NCI-H2107 treated with DMSO at 0.1 percent for 48 hours (cell line): ENCODE data around the gene ENSA.
A peak's percentile ranks its signal among the peaks of the same experiment; 100 is the strongest.
"Not testable (repeated sequence)": the region's sequence is repeated elsewhere in the genome, so short reads cannot be mapped to it uniquely, and the experiment has no call there.

Experiments used
- DNase-seq: peaks from one replicate; lab custom pipeline; 2025; ENCODE audit not compliant: unreplicated experiment; lab: John Stamatoyannopoulos, UW

Gene ENSA

DNA sequence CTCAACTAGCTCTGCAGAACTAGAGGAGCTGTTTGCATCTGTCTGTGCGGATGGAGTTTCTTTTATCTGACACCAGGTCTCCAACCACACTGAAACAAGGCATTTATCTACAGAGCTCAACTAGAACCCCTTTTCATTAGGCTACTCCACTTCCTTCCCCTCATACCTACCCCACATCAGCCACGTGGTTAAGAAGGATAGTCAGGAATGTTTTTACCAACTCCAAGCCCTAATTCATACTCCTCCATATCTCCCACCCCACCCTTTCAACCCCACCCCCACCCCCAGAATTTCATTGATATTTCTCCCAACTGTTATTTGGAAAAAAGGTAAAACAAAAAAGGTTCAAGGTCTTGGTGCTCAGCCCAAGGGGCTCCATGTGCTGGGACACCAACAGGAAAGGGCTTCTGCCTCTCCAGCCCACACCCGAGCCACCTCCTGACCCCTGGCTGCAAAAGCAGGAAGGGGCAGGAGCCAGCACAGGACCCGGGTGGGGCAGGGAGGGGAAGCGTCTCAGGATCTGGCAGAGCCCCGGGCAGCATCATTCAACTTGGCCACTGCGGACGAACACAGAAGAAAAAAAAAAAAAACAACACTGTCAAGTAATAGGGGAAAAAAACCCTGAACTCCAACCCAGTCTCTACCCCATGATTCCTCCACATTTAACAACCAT is 7.0 kb downstream of the ENSA start:
- no peak for DNase-seq

- DNase-seq, result no peak
Measured at GRCh38 chr1:150621497-150622302, 7.7 kb downstream of the ENSA start.

GRCh38 chr1:150620919-150621318 is 8.5 kb downstream of the ENSA start:
- DNase-seq, result no peak

GRCh38 chr1:150619576-150620509 is 9.6 kb downstream of the ENSA start:
- DNase-seq, result peak; percentile 20

DNA sequence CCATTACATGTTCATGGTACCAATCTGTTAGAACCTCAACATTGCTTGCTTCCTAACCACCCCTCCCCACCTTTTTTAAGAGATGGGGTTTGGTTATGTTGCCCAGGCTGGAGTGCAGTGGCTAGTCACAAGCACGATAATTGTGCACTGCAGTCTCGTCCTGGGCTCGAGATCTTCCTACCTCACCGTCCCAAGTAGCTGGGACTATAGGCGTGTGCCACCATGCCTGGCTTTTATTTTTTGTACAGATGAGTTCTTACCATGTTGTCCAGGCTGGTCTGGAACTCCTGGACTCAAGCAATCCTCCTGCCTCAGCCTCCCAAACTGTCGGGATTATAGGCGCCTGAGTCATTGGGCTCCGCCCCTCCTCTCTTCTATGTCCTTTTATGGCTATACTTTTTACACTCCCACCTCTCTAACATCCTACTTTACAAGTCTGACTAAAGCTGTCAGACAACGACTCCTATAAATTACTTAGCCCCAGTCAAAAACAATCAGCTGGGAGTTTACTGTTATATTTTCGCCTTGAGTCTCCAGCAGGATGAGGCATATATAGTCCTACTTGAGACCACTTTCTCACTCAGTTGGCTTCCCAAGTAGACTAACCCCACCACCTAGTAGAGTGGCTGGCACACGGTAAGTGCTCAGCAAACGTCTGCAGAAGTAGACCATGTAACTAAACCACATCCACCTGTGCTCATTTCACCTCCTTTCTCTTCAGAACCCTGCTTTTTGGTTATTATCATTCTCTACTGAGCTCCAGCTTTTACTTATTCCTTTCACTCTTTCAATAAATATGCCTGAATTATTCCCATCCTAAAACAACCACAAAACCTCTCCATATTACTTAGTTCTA is 13.8 kb downstream of the ENSA start:
- DNase-seq, result no peak

DNA sequence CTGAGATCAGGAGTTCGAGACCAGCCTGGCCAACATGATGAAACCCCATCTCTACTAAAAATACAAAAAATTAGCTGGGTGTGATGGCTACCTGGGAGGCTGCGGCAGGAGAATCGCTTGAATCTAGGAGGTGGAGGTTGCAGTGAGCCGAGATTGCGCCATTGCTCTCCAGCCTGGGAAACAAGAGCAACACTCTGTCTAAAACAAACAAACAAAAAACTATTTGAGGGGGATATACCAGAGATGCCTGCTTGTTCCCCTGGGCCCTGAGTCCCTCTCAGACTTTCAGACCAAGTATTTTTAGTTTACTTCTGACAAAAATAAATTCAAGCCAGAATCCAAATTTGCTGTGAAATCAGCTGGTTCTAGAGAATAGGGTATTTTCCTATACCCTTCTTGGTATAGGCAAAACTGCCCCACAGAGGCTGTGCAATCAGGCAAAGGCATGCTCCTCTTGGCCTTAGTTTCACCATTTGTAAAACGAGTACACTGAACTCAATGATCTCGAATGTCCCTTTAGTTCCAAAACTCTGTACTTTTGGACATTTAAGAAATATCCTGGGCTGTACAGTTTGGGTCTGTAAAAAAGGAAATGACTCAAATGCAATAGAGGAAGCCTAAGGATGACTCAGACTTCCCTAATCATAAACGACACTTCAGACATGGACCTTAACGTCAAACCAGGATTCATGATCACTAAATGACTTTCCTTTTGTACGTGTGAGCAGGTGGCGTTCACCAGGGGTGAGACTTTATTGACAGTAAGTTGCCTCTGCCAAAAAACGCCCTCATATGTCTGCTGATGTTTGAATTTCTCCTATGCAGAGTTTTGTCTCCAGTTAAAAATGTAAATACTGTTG is 16.1 kb downstream of the ENSA start:
- peak; percentile 41 for DNase-seq

DNA sequence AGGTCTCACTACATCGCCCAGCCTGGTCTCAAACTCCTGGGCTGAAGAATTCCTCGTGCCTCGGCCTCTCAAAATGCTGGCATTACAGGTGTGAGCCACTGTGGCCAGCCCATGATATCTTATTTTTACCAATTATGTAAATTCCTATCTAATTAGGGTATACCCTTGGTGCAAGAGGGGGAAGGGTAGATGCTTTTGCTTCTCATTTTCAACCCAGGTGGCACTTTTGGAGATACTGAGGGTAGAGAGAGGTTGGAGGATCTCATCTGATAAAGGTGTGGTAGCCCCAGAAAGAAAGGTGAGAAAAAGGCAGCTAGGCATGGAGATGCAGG is 17.4 kb downstream of the ENSA start:
- no peak for DNase-seq

- DNase-seq, result no peak
Measured at GRCh38 chr1:150610576-150610975, 18.8 kb downstream of the ENSA start.

DNA sequence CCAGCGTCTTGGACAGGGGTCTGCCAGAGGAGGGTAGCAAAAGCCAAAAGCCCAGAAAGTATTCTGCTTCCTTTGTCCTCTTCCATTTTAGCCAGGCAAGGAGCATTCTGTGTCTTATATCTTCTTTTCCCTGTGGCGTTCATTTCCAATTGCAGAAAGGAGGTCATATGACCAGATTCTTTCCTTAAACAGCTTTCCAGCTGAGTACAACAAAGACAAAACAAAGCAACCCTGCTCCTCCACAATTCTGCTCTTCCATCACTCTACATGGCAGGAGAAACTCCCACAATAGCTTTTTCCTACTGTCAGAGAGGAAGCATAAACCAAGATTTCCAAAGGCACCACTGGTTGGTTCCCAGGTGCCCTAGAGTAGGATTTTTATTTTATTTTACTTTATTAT is 19.7 kb downstream of the ENSA start:
- no peak for DNase-seq

DNA sequence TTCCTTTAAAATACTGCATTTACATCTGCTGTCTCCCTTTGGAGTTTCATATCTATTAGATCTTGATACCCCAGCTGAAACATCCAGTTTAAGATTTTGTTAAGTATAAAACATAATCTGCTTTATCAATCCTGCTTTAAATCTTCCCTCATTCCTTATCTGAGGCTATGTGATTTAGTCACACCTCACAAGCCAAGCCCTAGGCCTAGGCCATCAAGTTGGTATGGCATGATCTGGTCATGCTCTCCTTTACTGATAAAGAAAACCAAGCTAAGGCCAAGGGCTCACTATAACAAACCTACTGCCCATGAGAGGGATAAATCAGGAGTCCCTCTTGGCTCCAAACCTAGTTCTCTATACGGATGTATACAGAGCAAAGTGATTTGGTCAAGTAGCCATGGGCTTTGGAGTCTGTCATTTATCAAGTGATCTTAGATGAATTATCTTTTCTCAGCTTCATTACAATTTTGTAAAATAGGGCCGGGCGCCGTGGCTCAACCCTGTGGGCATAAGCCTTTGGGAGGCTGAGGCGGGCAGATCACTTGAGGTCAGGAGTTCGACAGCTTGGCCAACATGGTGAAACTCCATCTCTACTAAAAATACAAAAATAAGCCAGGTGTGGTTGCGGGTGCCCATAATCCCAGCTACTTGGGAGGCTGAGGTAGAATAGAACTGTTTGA is 22.8 kb downstream of the ENSA start:
- no peak for DNase-seq

- not testable (repeated sequence) for DNase-seq
Measured at GRCh38 chr1:150605451-150605731, 24.0 kb downstream of the ENSA start.

GRCh38 chr1:150604226-150604588 is 25.2 kb downstream of the ENSA start:
- no peak for DNase-seq

GRCh38 chr1:150603711-150604110 is 25.7 kb downstream of the ENSA start:
- DNase-seq, result no peak

- not testable (repeated sequence) for DNase-seq
Measured at GRCh38 chr1:150602372-150602771, 27.0 kb downstream of the ENSA start.

DNA sequence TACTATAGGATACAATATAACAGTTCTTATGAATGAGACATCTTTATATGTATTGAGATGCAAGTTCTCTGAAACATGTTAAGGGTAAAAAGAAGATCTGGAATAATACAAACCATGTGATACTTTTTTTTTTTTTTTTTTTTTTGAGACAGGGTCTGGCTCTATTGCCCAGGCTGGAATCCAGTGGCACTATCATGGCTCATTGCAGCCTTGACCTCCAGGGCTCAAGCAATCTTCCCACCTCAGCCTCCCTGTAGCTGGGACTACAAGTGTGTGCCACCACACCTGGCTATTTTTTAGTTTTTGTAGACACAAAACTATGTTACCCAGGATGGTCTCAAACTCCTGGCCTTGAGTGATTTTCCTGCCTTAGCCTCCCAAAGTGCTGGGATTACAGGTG is 27.9 kb downstream of the ENSA start:
- no peak for DNase-seq

DNA sequence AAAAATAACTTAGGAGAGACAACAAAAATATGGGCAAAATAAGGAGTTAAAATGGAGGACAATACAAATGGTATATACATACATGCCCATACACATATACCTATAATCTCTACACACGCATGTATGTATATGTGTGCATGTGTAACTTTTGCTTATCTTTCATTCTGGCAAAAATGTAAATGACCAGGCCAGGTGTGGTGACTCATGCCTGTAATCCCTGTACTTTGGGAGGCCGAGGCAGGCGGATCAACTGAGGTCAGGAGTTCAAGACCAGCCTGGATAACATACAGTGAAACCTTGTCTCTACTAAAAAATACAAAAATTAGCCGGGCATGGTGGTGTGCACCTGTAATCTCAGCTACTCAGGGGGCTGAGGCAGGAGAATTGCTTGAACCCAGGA is 31.1 kb downstream of the ENSA start:
- DNase-seq, result not testable (repeated sequence)

DNA sequence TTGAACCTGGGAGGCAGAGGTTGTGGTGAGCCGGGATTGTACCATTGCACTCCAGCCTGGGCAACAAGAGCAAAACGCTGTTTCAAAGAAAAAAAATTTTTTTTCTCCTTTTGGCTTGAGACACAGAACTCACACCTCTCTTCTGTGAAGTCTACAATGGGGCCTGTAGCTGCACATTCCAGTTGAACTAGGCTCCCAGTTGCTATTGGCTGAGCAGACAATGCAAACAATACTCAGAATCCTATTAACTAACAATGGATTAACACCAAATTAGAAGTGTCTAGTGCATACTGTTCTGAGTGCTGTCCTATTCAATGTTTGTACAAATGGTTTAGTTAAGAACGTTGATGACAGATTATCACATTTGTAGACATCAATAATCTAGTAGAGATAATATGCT is 32.4 kb downstream of the ENSA start:
- no peak for DNase-seq

- no peak for DNase-seq
Measured at GRCh38 chr1:150596095-150596892, 33.1 kb downstream of the ENSA start.

DNA sequence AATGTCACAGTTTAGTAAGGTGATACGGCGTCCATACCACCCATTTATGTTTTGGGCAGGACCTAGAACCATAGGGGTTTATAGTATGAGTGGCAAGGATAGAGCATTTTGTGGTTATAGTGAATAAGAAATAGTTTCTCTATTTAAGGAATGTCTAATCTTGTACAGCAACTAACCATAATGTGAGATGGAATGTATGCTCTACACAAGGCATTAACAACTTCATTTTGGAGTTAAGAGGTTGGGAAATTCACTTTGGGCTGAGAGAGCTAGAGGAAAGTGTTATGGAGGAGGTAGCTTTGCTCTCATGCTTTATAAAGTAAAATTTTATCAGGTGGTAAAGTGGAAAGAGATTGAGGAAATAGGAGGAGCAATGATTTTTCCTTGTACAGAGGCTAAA is 47.0 kb downstream of the ENSA start:
- DNase-seq, result no peak
